Neuron (in vitro differentiated cells): Measurements from ENCODE around the gene PLCXD3.

Source experiments
- H2AFZ ChIP-seq: one replicate; pipeline ENCODE4 v1.6.1; 2013; ENCODE audit warnings: low read depth, mild to moderate bottlenecking, inconsistent platforms, low read length, moderate library complexity
- H3K27me3 ChIP-seq: one replicate; pipeline ENCODE4 v1.6.1; 2013; ENCODE audit warnings: low read length; ENCODE audit not compliant: insufficient read depth
- H3K36me3 ChIP-seq: one replicate; pipeline ENCODE4 v1.6.1; 2013; ENCODE audit warnings: low read length; ENCODE audit not compliant: insufficient read depth
- H3K4me1 ChIP-seq: one replicate; pipeline ENCODE4 v1.6.1; 2013; ENCODE audit warnings: low read length; ENCODE audit not compliant: insufficient read depth
- H3K4me3 ChIP-seq: 2 replicates; pipeline ENCODE4 v1.5.1; 2013; ENCODE audit warnings: mild to moderate bottlenecking, low read length, moderate library complexity
- H3K9me3 ChIP-seq: one replicate; pipeline ENCODE4 v1.6.1; 2013; ENCODE audit warnings: low read length

Gene PLCXD3

GRCh38 chr5:41465493-41466171, 44.8 kb downstream of the PLCXD3 start:
- H3K4me1 ChIP-seq: no peaks in the 10 kb centered on the region
- no peaks in the 10 kb centered on the region for H3K27me3 ChIP-seq
- no peak overlapping the region for H3K4me3 ChIP-seq
- H2AFZ ChIP-seq: no peak overlapping the region
- no peaks in the 10 kb centered on the region for H3K9me3 ChIP-seq
- H3K36me3 ChIP-seq: no peaks in the 10 kb centered on the region

- H3K36me3 ChIP-seq: no peaks in the 10 kb centered on the region
- no peaks in the 10 kb centered on the region for H3K4me1 ChIP-seq
- no peak overlapping the region for H3K4me3 ChIP-seq
These were observed 50.8 kb downstream of the PLCXD3 start for GRCh38 chr5:41459557-41459956.

GRCh38 chr5:41457094-41457493, 53.3 kb downstream of the PLCXD3 start:
- Histone ChIP-seq H3K9me3 (no peaks in the 10 kb centered on the region), H3K4me3 (no peak overlapping the region), H3K36me3 (no peaks in the 10 kb centered on the region), H3K27me3 (no peaks in the 10 kb centered on the region), H2AFZ (no peak overlapping the region), H3K4me1 (no peaks in the 10 kb centered on the region)

More at GRCh38 chr5:41459557-41459956, 50.8 kb downstream of the PLCXD3 start:
- no peaks in the 10 kb centered on the region for H3K9me3 ChIP-seq
- no peaks in the 10 kb centered on the region for H3K27me3 ChIP-seq
- no peak overlapping the region for H2AFZ ChIP-seq

GRCh38 chr5:41452506-41452905, 57.9 kb downstream of the PLCXD3 start:
- no peaks in the 10 kb centered on the region for H3K27me3 ChIP-seq
- H3K36me3 ChIP-seq: no peaks in the 10 kb centered on the region
- H3K9me3 ChIP-seq: no peaks in the 10 kb centered on the region
- no peak overlapping the region for H2AFZ ChIP-seq
- no peaks in the 10 kb centered on the region for H3K4me1 ChIP-seq
- H3K4me3 ChIP-seq: no peak overlapping the region

- Histone ChIP-seq H3K4me3 (no peak overlapping the region), H3K27me3 (no peaks in the 10 kb centered on the region), H2AFZ (no peak overlapping the region), H3K9me3 (no peaks in the 10 kb centered on the region), H3K36me3 (no peaks in the 10 kb centered on the region), H3K4me1 (no peaks in the 10 kb centered on the region)
These were observed 62.5 kb downstream of the PLCXD3 start for GRCh38 chr5:41447650-41448510.

GRCh38 chr5:41445937-41446563, 64.4 kb downstream of the PLCXD3 start:
- Histone ChIP-seq H3K4me1 (no peaks in the 10 kb centered on the region), H3K9me3 (no peaks in the 10 kb centered on the region), H3K36me3 (no peaks in the 10 kb centered on the region), H2AFZ (no peak overlapping the region), H3K4me3 (no peak overlapping the region), H3K27me3 (no peaks in the 10 kb centered on the region)

GRCh38 chr5:41435276-41435675, 75.1 kb downstream of the PLCXD3 start:
- no peaks in the 10 kb centered on the region for H3K27me3 ChIP-seq
- H2AFZ ChIP-seq: no peak overlapping the region
- H3K9me3 ChIP-seq: no peaks in the 10 kb centered on the region
- no peak overlapping the region for H3K4me3 ChIP-seq
- H3K36me3 ChIP-seq: no peaks in the 10 kb centered on the region
- H3K4me1 ChIP-seq: no peaks in the 10 kb centered on the region

GRCh38 chr5:41433552-41434181, 76.7 kb downstream of the PLCXD3 start:
- Histone ChIP-seq H3K9me3 (no peaks in the 10 kb centered on the region), H2AFZ (no peak overlapping the region), H3K27me3 (no peaks in the 10 kb centered on the region), H3K36me3 (no peaks in the 10 kb centered on the region), H3K4me3 (no peak overlapping the region), H3K4me1 (no peaks in the 10 kb centered on the region)

- Histone ChIP-seq H3K36me3 (no peaks in the 10 kb centered on the region), H2AFZ (no peak overlapping the region), H3K4me1 (no peaks in the 10 kb centered on the region), H3K4me3 (no peak overlapping the region), H3K27me3 (no peaks in the 10 kb centered on the region), H3K9me3 (no peaks in the 10 kb centered on the region)
These were observed 77.7 kb downstream of the PLCXD3 start for GRCh38 chr5:41432481-41433253.

GRCh38 chr5:41427505-41427904, 82.9 kb downstream of the PLCXD3 start:
- H3K36me3 ChIP-seq: no peaks in the 10 kb centered on the region
- H3K4me1 ChIP-seq: no peaks in the 10 kb centered on the region
- H3K4me3 ChIP-seq: no peak overlapping the region
- no peak overlapping the region for H2AFZ ChIP-seq
- H3K9me3 ChIP-seq: no peaks in the 10 kb centered on the region
- no peaks in the 10 kb centered on the region for H3K27me3 ChIP-seq

- H3K27me3 ChIP-seq: no peaks in the 10 kb centered on the region
- H3K9me3 ChIP-seq: no peaks in the 10 kb centered on the region
These were observed 84.7 kb downstream of the PLCXD3 start for GRCh38 chr5:41425736-41426135.

GRCh38 chr5:41420492-41421067, 89.8 kb downstream of the PLCXD3 start:
- H3K36me3 ChIP-seq: no peaks in the 10 kb centered on the region
- H2AFZ ChIP-seq: no peak overlapping the region
- no peaks in the 10 kb centered on the region for H3K9me3 ChIP-seq
- peaks cover 3% of the 10 kb centered on the region for H3K4me1 ChIP-seq
- H3K4me3 ChIP-seq: no peak overlapping the region
- H3K27me3 ChIP-seq: no peaks in the 10 kb centered on the region

More at GRCh38 chr5:41425736-41426135, 84.7 kb downstream of the PLCXD3 start:
- H3K36me3 ChIP-seq: no peaks in the 10 kb centered on the region
- no peak overlapping the region for H3K4me3 ChIP-seq
- no peak overlapping the region for H2AFZ ChIP-seq
- no peaks in the 10 kb centered on the region for H3K4me1 ChIP-seq
